Right ventricle myocardium superior (tissue), 1 donor: ENCODE results near the gene EMSY. TPM values are rescaled to one million over a fixed set of nuclear protein-coding genes. Genes with fewer than 3 reads are reported as not detected.

Source experiments
- ATAC-seq: fragments of 200-7000 bp; cut with Tn5 transposase; one replicate; pipeline ENCODE4 v1.9.1; 2020; ENCODE audit warnings: mild to moderate bottlenecking; ENCODE audit not compliant: poor library complexity
- DNase-seq: peaks from one replicate; pipeline ENCODE4 v3.0.0-alpha.2; 2020
- intact Hi-C: fragments of 100-400 bp; cut with DNase I; formaldehyde crosslinking; loops from one replicate; pipeline ENCODE4 v1.11.2; 2022
- total RNA-seq: library from RNA; stranded (reverse); fragmentation: NEBNext Ultra II Directional; extraction: Animal tissue kit (Norgen Biotek cat#: 25700); gene quantifications from one replicate; pipeline ENCODE4 v1.2.1, GENCODE V29; 2021
- donor health status: DM: no; HTN: yes; CAD: no; lungs with severe emphysema.

The EMSY gene
- total RNA-seq, 1 donor from 2014 or later, result 18.3 TPM

GRCh38 chr11:76445121-76446084 lies 585 bp downstream of the EMSY start:
- ATAC-seq, result peak; percentile 65

GRCh38 chr11:76448506-76448905 lies 3.7 kb downstream of the EMSY start:
- DNase-seq (no peak), ATAC-seq (no peak)
- intact Hi-C loops, result loop anchor here (10.0 kb wide), 1 partner anchor 64 kb away; the partner anchor contains the start of genes GVQW3 and THAP12

More at GRCh38 chr11:76445121-76446084, 585 bp downstream of the EMSY start:
- intact Hi-C loops, result loop anchor here (10.0 kb wide), 1 partner anchor 61 kb away; the partner anchor contains the start of genes GVQW3 and THAP12
- DNase-seq, result peak; percentile 84

GRCh38 chr11:76453248-76453647 lies 8.4 kb downstream of the EMSY start:
- intact Hi-C loops, result no loop called here

GRCh38 chr11:76455331-76455730 lies 10.5 kb downstream of the EMSY start:
- ATAC-seq (no peak), DNase-seq (no peak)
- intact Hi-C loops, result no loop called here

More at GRCh38 chr11:76453248-76453647, 8.4 kb downstream of the EMSY start:
- ATAC-seq (no peak), DNase-seq (no peak)

GRCh38 chr11:76455931-76456330 lies 11.1 kb downstream of the EMSY start:
- DNase-seq, result no peak
- intact Hi-C loops, result no loop called here

GRCh38 chr11:76456571-76456970 lies 11.8 kb downstream of the EMSY start:
- intact Hi-C loops, result no loop called here
- ATAC-seq (no peak), DNase-seq (no peak)

More at GRCh38 chr11:76455931-76456330, 11.1 kb downstream of the EMSY start:
- ATAC-seq, result no peak

- ATAC-seq (no peak), DNase-seq (no peak)
- intact Hi-C loops, result no loop called here
These were observed 14.5 kb downstream of the EMSY start for GRCh38 chr11:76459299-76459698.

- DNase-seq (no peak), ATAC-seq (peak; percentile 68)
- intact Hi-C loops, result no loop called here
These were observed 15.0 kb downstream of the EMSY start for GRCh38 chr11:76459846-76460245.

- intact Hi-C loops, result no loop called here
- no peak for ATAC-seq
- no peak for DNase-seq
These were observed 17.5 kb downstream of the EMSY start for GRCh38 chr11:76462317-76462716.

- intact Hi-C loops, result no loop called here
- ATAC-seq, result no peak
- no peak for DNase-seq
These were observed 20.9 kb downstream of the EMSY start for GRCh38 chr11:76465701-76466100.

- no peak for ATAC-seq
- DNase-seq, result no peak
- intact Hi-C loops, result no loop called here
These were observed 21.8 kb downstream of the EMSY start for GRCh38 chr11:76466666-76467065.

GRCh38 chr11:76469141-76469540 lies 24.3 kb downstream of the EMSY start:
- intact Hi-C loops, result no loop called here
- no peak for DNase-seq
- no peak for ATAC-seq

GRCh38 chr11:76471382-76471781 lies 26.6 kb downstream of the EMSY start:
- ATAC-seq (no peak), DNase-seq (no peak)
- intact Hi-C loops, result no loop called here

- no peak for DNase-seq
- intact Hi-C loops, result no loop called here
- ATAC-seq, result no peak
These were observed 35.4 kb downstream of the EMSY start for GRCh38 chr11:76480241-76480640.

GRCh38 chr11:76491644-76492043 lies 46.8 kb downstream of the EMSY start:
- ATAC-seq, result no peak
- intact Hi-C loops, result no loop called here
- DNase-seq, result no peak

- no peak for ATAC-seq
- intact Hi-C loops, result no loop called here
- no peak for DNase-seq
These were observed 48.2 kb downstream of the EMSY start for GRCh38 chr11:76493040-76493439.

- intact Hi-C loops, result no loop called here
- ATAC-seq, result no peak
- DNase-seq, result no peak
These were observed 49.1 kb downstream of the EMSY start for GRCh38 chr11:76493626-76494539.

GRCh38 chr11:76495019-76495418 lies 50.2 kb downstream of the EMSY start:
- ATAC-seq (no peak), DNase-seq (no peak)
- intact Hi-C loops, result no loop called here

- intact Hi-C loops, result no loop called here
- DNase-seq (no peak), ATAC-seq (no peak)
These were observed 51.4 kb downstream of the EMSY start for GRCh38 chr11:76496174-76496573.
